K562 (cell line): ENCODE data around the gene SCMH1. TPM values are rescaled to one million over a fixed set of nuclear protein-coding genes. Genes with fewer than 3 reads are reported as not detected.

Source experiments
- ATAC-seq: fragments of 200-7000 bp; cut with Tn5 transposase; 3 replicates; pipeline ENCODE4 v1.9.1; 2020; ENCODE audit warnings: moderate library complexity
- BruUV-seq: library from RNA; stranded (reverse); fragments of 400-500 nt; replicated peaks from 2 replicates; lab custom pipeline; 2021; lab: Mats Ljungman, UMichigan
- CTCF ChIA-PET: fragments of 300-600 bp; formaldehyde crosslinking; extraction: SDS; loops from one replicate; lab custom pipeline; 2021; ENCODE audit warnings: low intra/inter-chr PET ratio; lab: Yijun Ruan, JAX
- POLR2A ChIA-PET: fragments of 300-600, 350-650 bp; sonication (Branson Sonifier 250); formaldehyde crosslinking; extraction: SDS; loops from one replicate; lab custom pipeline; 2021; ENCODE audit warnings: antibody characterized with exemption, inconsistent platforms; lab: Yijun Ruan, JAX
- DNase-seq, 4 experiments: peaks; one replicate each; pipeline versions ENCODE4 v3.0.0 to v3.0.0-alpha.2; 2011 to 2018; ENCODE audit warnings: low spot score in 3 of 4, mixed read lengths in 3 of 4; ENCODE audit errors: extremely low read depth in 1 of 4
- FAIRE-seq: peaks from 2 replicates; lab custom pipeline; 2011; peaks lifted over from hg19 to GRCh38; lab: Jason Lieb, UNC
- H2AFZ ChIP-seq: 2 replicates; pipeline ENCODE4 v1.6.0; 2011; ENCODE audit warnings: low read depth, low read length, control low read depth, inconsistent platforms
- H3K27ac ChIP-seq: fragments of 200-600 bp; 3 replicates; pipeline ENCODE4 v1.8.0; 2011; ENCODE audit warnings: low read depth, mild to moderate bottlenecking, control low read depth, inconsistent platforms, low read length, moderate library complexity, mixed read lengths; ENCODE audit errors: extremely low read depth
- H3K27me3 ChIP-seq, 2 experiments: fragments of 300-600 bp in 1 of 2; 2 replicates in 1 of 2; 3 replicates in 1 of 2; pipeline versions ENCODE4 v1.6.0 to v1.8.0; 2011; ENCODE audit warnings: inconsistent platforms in 2 of 2, low read length in 2 of 2, mild to moderate bottlenecking in 1 of 2, mixed read lengths in 1 of 2, moderate library complexity in 1 of 2; ENCODE audit not compliant: control insufficient read depth in 2 of 2, insufficient read depth in 2 of 2
- H3K36me3 ChIP-seq: fragments of 300-600 bp; 3 replicates; pipeline ENCODE4 v1.8.0; 2011; ENCODE audit warnings: mild to moderate bottlenecking, low read length, inconsistent platforms; ENCODE audit not compliant: control insufficient read depth, insufficient read depth
- H3K4me1 ChIP-seq, 2 experiments: fragments of 200-600 bp in 1 of 2; replicated peaks in 1 of 2; 2 replicates in 1 of 2; 3 replicates in 1 of 2; pipeline versions ENCODE4 v1.5.1 to v1.8.0; 2011; ENCODE audit warnings: inconsistent platforms in 2 of 2, low read length in 2 of 2, mild to moderate bottlenecking in 1 of 2, mixed read lengths in 1 of 2, moderate library complexity in 1 of 2; ENCODE audit not compliant: control insufficient read depth in 2 of 2, insufficient read depth in 2 of 2
- H3K4me2 ChIP-seq: 2 replicates; pipeline ENCODE4 v1.6.1; 2011; ENCODE audit warnings: low read length, control low read depth, inconsistent platforms, mixed read lengths; ENCODE audit not compliant: insufficient read depth
- H3K4me3 ChIP-seq: fragments of 200-600 bp; sonication (generic), shearing (Covaris generic); 2 replicates; pipeline ENCODE4 v1.5.1; 2016; ENCODE audit warnings: control low read depth, inconsistent platforms
- H3K79me2 ChIP-seq: fragments of 200-600 bp; 3 replicates; pipeline ENCODE4 v1.8.0; 2011; ENCODE audit warnings: low read length, inconsistent platforms; ENCODE audit not compliant: control insufficient read depth, insufficient read depth
- H3K9ac ChIP-seq, 2 experiments: 2 replicates each; pipeline versions ENCODE4 v1.6.0 to v1.6.1; 2011; ENCODE audit warnings: low read depth in 2 of 2, low read length in 2 of 2, control low read depth in 1 of 2, inconsistent platforms in 1 of 2, mild to moderate bottlenecking in 1 of 2, mixed read lengths in 1 of 2; ENCODE audit not compliant: insufficient read depth in 1 of 2
- H3K9me1 ChIP-seq: one replicate; pipeline ENCODE4 v1.6.0; 2011; ENCODE audit warnings: inconsistent platforms, mild to moderate bottlenecking, low read length, moderate library complexity; ENCODE audit not compliant: control insufficient read depth, insufficient read depth
- H3K9me3 ChIP-seq: replicated peaks from 2 replicates; pipeline ENCODE4 v1.5.1; 2011; ENCODE audit warnings: low read depth, low read length, inconsistent platforms; ENCODE audit not compliant: control insufficient read depth, insufficient read depth
- H4K20me1 ChIP-seq: replicated peaks from 2 replicates; pipeline ENCODE4 v1.6.1; 2011; ENCODE audit warnings: low read length, inconsistent platforms, mixed read lengths; ENCODE audit not compliant: control insufficient read depth, insufficient read depth
- E2F3 ChIP-seq: fragments of 250-450 bp; sonication (Bioruptor Pico); IDR thresholded peaks from 2 replicates; pipeline ENCODE4 v1.4.0; 2020; ENCODE audit warnings: mild to moderate bottlenecking
- RAD21 ChIP-seq, 2 experiments: fragments of 250-450 bp in 1 of 2; fragments of 450-650 bp in 1 of 2; sonication (Bioruptor Pico) in 1 of 2; formaldehyde crosslinking in 1 of 2; IDR thresholded peaks in 1 of 2; conservative IDR thresholded peaks in 1 of 2; 2 replicates each; pipeline versions ENCODE4 v1.4.0 to v1.8.0; 2020 to 2022; ENCODE audit warnings: mild to moderate bottlenecking in 2 of 2, moderate library complexity in 1 of 2
- TAF7 ChIP-seq: fragments of 450-650 bp; IDR thresholded peaks from 2 replicates; pipeline ENCODE4 v1.6.1; 2016; ENCODE audit warnings: missing genetic modification characterization, missing compliant biosample characterization
- whole genome bisulfite sequencing: fragments of 100-300 bp; shearing (Covaris generic); methylation state at CpG from one replicate; pipeline ENCODE4 v1.1.6; 2016; ENCODE audit warnings: low coverage, mixed read lengths; ENCODE audit not compliant: insufficient coverage; ENCODE audit errors: missing lambda C conversion rate; 5-methylcytosine and 5-hydroxymethylcytosine counted together
- in situ Hi-C: fragments of 300-500 bp; cut with MboI; formaldehyde crosslinking; loops from 4 replicates; pipeline ENCODE4 v1.15.0; 2018; ENCODE audit warnings: inconsistent platforms, mixed read lengths
- intact Hi-C: fragments of 100-400 bp; cut with micrococcal nuclease; formaldehyde crosslinking; loops from 2 replicates; pipeline ENCODE4 v1.14.2; 2022
- polyA plus RNA-seq, 8 experiments: library from polyadenylated mRNA; depleted of rRNA in 4 of 8; stranded (reverse) in 5 of 8; unstranded in 3 of 8; fragments of >200 nt; fragmentation: Nextera tagmentation in 2 of 8; fragmentation: Illumina TruSeq in 1 of 8; extraction: Ambion mirVana in 2 of 8; extraction: Trizol in 1 of 8; gene quantifications; 2 replicates each; pipeline versions ENCODE4 v1.2.1 to v1.2.3, GENCODE V29; 2011 to 2014; ENCODE audit warnings: inconsistent platforms in 1 of 8, missing spikeins in 1 of 8
- total RNA-seq, 7 experiments: library from RNA; depleted of rRNA in 6 of 7; stranded (reverse); fragments of >200 nt in 6 of 7; fragmentation: Illumina TruSeq in 2 of 7; extraction: Trizol in 2 of 7; gene quantifications; 2 replicates each; pipeline versions ENCODE4 v1.2.1 to v1.2.3, GENCODE V29; 2011 to 2021; ENCODE audit warnings: low replicate concordance in 1 of 7
- TF ChIP-seq, protein P1 (sequence below): fragments of 450-650 bp; IDR thresholded peaks from 2 replicates; pipeline ENCODE4 v1.6.1; 2016; ENCODE audit warnings: borderline replicate concordance
- TF ChIP-seq, protein P2 (sequence below): fragments of 250-450 bp; sonication (Bioruptor Pico); IDR thresholded peaks from 2 replicates; pipeline ENCODE4 v1.8.0; 2022; ENCODE audit warnings: inconsistent platforms, mild to moderate bottlenecking, moderate library complexity, borderline replicate concordance

Gene SCMH1
- total and polyA plus RNA-seq, 9 of the 15 experiments (the other 6 are each of a cell fraction or from before 2014, with no cell fraction given): 8.5 to 37.0 (median 26.8) TPM

DNA sequence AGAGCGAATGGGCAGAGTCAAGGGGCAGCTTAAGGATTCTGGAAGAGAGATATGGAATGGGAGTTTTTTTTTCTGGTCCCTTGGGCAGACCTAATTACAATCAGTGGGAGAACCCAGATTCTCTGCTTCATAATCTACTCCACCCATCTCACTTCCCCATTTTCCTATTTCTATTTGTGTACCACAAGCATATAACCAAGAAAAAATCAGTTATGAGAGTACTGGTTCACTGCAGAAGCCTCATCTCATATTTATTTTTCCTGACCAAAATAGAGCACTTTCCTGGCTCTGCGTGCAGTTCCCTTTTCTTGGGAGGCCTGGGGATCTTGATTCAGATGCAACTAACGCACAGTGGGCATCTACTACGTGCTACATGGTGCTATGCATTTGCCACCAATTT lies 138.3 kb downstream of the SCMH1 start (continued):
- TF ChIP-seq, protein P1, sequence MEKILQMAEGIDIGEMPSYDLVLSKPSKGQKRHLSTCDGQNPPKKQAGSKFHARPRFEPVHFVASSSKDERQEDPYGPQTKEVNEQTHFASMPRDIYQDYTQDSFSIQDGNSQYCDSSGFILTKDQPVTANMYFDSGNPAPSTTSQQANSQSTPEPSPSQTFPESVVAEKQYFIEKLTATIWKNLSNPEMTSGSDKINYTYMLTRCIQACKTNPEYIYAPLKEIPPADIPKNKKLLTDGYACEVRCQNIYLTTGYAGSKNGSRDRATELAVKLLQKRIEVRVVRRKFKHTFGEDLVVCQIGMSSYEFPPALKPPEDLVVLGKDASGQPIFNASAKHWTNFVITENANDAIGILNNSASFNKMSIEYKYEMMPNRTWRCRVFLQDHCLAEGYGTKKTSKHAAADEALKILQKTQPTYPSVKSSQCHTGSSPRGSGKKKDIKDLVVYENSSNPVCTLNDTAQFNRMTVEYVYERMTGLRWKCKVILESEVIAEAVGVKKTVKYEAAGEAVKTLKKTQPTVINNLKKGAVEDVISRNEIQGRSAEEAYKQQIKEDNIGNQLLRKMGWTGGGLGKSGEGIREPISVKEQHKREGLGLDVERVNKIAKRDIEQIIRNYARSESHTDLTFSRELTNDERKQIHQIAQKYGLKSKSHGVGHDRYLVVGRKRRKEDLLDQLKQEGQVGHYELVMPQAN: no peak
- TF ChIP-seq, all 486 proteins: peak for 3

DNA sequence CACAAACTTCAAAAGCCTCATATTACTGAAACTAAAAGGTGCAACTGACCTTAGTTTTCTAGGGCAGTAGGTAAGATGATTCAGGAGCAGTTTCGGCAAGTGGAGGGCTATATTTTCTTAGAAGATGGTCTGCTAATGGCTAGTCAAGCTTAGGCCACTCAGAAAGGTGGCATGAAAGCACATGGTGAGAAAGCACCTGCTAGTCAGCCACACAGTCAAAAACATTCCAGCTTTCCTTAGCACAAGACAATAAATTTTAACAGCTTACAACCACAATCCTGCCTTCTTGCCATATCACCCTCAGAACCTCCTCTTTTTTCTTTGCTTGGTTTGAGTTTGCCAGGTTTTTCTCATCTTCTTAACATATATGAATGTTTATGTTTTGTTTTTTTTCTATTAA lies 139.5 kb downstream of the SCMH1 start:
- Histone ChIP-seq H3K4me2 (no peak overlapping the region), H3K4me3 (no peak overlapping the region), H3K36me3 (no peaks in the 10 kb centered on the region), H3K79me2 (no peaks in the 10 kb centered on the region), H3K9ac (no peak overlapping the region), H3K4me1 (no peaks in the 10 kb centered on the region), H3K27me3 (no peaks in the 10 kb centered on the region), H3K9me3 (no peaks in the 10 kb centered on the region), H3K9me1 (no peaks in the 10 kb centered on the region), H2AFZ (no peak overlapping the region), H3K27ac (no peak overlapping the region), H4K20me1 (no peaks in the 10 kb centered on the region)
- 91% methylated on average over 1 of the region's 1 CpG for WGBS
- CTCF ChIA-PET: no interaction called here
- no peak for ATAC-seq
- intact Hi-C loops: no loop called here
- FAIRE-seq: no peak
- in situ Hi-C loops: no loop called here
- TF ChIP-seq TAF7 (tag) (no peak), RAD21 (CRISPR knock-in tag; conservative IDR thresholded peaks at IDR 0.05 in 1 of 2, IDR thresholded peaks at IDR 0.05 in 1 of 2) (no peak), E2F3 (CRISPR knock-in tag) (no peak)
- TF ChIP-seq, protein P2, sequence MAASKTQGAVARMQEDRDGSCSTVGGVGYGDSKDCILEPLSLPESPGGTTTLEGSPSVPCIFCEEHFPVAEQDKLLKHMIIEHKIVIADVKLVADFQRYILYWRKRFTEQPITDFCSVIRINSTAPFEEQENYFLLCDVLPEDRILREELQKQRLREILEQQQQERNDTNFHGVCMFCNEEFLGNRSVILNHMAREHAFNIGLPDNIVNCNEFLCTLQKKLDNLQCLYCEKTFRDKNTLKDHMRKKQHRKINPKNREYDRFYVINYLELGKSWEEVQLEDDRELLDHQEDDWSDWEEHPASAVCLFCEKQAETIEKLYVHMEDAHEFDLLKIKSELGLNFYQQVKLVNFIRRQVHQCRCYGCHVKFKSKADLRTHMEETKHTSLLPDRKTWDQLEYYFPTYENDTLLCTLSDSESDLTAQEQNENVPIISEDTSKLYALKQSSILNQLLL (CRISPR knock-in tag): no peak
- POLR2A ChIA-PET: interaction anchor here (0.5 to 1.5 kb wide), 3 partner anchors 10 to 411 kb away, joined by 3 to 5 read pairs (median 3); partner anchors contain the start of gene NFYC
- no TSS peak for BruUV-seq
- no peak for DNase-seq
